SK-N-SH treated with all-trans-retinoic acid at 6 μM for 48 hours (cell line): Measurements from ENCODE around the gene MEIS3.

Experiments used
- ARNTL ChIP-seq: fragments of 450-650 bp; formaldehyde crosslinking; IDR thresholded peaks from 2 replicates; pipeline ENCODE4 v1.5.0; 2020; ENCODE audit warnings: low read depth, mild to moderate bottlenecking, moderate library complexity, borderline replicate concordance
- BACH2 ChIP-seq: fragments of 250-450 bp; sonication (Bioruptor Pico); IDR thresholded peaks from 2 replicates; pipeline ENCODE4 v1.9.0; 2021; ENCODE audit warnings: mild to moderate bottlenecking, borderline replicate concordance
- RARB ChIP-seq: fragments of 250-450 bp; sonication (Bioruptor Pico); IDR thresholded peaks from 2 replicates; pipeline ENCODE4 v1.8.0; 2021; ENCODE audit warnings: mild to moderate bottlenecking, moderate library complexity
- TCF4 ChIP-seq: fragments of 250-450 bp; sonication (Bioruptor Pico); IDR thresholded peaks from 2 replicates; pipeline ENCODE4 v1.8.0; 2021; ENCODE audit warnings: mild to moderate bottlenecking, moderate library complexity, borderline replicate concordance
- ZFP3 ChIP-seq: fragments of 250-450 bp; sonication (Bioruptor Pico); IDR thresholded peaks from 2 replicates; pipeline ENCODE4 v1.5.0; 2020; ENCODE audit warnings: mild to moderate bottlenecking, moderate library complexity
- ZNF565 ChIP-seq: fragments of 450-650 bp; formaldehyde crosslinking; conservative IDR thresholded peaks from 2 replicates; pipeline ENCODE4 v1.5.0; 2020; ENCODE audit warnings: low read depth, mild to moderate bottlenecking, moderate library complexity
- ZNF70 ChIP-seq: fragments of 450-650 bp; formaldehyde crosslinking; IDR thresholded peaks from 2 replicates; pipeline ENCODE4 v1.5.0; 2020; ENCODE audit warnings: mild to moderate bottlenecking, moderate library complexity
- TF ChIP-seq, protein P1 (sequence below): fragments of 250-450 bp; sonication (Bioruptor Pico); IDR thresholded peaks from 2 replicates; pipeline ENCODE4 v1.8.0; 2020; ENCODE audit warnings: mild to moderate bottlenecking, moderate library complexity, borderline replicate concordance
- TF ChIP-seq, protein P2 (sequence below): fragments of 250-450 bp; sonication (Bioruptor Pico); IDR thresholded peaks from 2 replicates; pipeline ENCODE4 v1.5.1; 2020; ENCODE audit warnings: low read depth, mild to moderate bottlenecking, moderate library complexity

DNA sequence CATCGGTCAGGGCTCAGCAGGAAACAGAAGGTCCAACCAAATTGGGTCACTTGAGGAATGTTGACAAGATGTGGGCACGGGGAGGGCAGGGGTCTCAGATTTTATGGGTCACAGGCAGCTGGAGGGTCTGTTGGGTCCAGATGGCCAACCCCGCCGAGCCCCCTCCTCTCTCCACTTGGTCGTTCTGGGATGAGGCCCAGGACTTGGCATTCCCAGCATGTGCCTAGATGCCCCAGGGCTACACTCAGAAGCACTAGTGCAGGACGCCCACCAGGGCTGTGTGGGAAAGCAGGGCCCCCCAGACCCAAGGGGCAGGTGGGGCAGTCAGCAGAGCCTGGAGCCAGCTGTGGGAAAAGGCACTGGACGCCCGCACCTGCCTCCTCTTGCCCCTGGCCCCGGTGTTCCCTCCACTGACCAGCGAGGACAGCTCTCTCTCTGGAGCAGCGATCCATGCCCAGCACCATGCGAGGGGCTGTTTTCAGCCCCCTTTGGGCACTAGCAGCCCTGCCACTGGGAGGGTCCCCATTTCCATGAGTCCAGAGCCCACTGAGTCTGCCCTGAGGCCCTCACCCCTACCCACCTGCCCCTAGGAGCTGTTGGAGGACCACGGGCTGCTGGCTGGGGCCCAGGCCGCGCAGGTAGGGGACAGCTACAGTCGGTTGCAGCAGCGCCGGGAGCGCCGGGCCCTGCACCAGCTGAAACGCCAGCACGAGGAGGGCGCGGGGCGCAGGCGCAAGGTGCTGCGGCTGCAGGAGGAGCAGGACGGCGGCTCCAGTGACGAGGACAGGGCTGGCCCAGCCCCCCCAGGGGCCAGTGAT is 44.2 kb downstream of the MEIS3 start:
- TF ChIP-seq ARNTL (CRISPR knock-in tag) = no peak
- TF ChIP-seq BACH2 = no peak
- TF ChIP-seq, protein P1, sequence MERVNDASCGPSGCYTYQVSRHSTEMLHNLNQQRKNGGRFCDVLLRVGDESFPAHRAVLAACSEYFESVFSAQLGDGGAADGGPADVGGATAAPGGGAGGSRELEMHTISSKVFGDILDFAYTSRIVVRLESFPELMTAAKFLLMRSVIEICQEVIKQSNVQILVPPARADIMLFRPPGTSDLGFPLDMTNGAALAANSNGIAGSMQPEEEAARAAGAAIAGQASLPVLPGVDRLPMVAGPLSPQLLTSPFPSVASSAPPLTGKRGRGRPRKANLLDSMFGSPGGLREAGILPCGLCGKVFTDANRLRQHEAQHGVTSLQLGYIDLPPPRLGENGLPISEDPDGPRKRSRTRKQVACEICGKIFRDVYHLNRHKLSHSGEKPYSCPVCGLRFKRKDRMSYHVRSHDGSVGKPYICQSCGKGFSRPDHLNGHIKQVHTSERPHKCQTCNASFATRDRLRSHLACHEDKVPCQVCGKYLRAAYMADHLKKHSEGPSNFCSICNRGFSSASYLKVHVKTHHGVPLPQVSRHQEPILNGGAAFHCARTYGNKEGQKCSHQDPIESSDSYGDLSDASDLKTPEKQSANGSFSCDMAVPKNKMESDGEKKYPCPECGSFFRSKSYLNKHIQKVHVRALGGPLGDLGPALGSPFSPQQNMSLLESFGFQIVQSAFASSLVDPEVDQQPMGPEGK (CRISPR knock-in tag) = no peak
- TF ChIP-seq, protein P2, sequence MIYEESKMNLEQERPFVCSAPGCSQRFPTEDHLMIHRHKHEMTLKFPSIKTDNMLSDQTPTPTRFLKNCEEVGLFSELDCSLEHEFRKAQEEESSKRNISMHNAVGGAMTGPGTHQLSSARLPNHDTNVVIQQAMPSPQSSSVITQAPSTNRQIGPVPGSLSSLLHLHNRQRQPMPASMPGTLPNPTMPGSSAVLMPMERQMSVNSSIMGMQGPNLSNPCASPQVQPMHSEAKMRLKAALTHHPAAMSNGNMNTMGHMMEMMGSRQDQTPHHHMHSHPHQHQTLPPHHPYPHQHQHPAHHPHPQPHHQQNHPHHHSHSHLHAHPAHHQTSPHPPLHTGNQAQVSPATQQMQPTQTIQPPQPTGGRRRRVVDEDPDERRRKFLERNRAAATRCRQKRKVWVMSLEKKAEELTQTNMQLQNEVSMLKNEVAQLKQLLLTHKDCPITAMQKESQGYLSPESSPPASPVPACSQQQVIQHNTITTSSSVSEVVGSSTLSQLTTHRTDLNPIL (CRISPR knock-in tag) = no peak
- TF ChIP-seq TCF4 = no peak
- TF ChIP-seq RARB (CRISPR knock-in tag) = no peak
- no peak for TF ChIP-seq ZNF565 (CRISPR knock-in tag)
- no peak for TF ChIP-seq ZNF70 (CRISPR knock-in tag)
- no peak for TF ChIP-seq ZFP3 (CRISPR knock-in tag)
